ENCODE measurements around the gene ETV5. TPM values are rescaled to one million over a fixed set of nuclear protein-coding genes. Genes with fewer than 3 reads are reported as not detected.

Gene ETV5
- total RNA-seq: 10 to 100 TPM in 2 of 4 donors, 1 to 10 TPM in 2; 6.6 to 12.4 (median 9.5) TPM

DNA sequence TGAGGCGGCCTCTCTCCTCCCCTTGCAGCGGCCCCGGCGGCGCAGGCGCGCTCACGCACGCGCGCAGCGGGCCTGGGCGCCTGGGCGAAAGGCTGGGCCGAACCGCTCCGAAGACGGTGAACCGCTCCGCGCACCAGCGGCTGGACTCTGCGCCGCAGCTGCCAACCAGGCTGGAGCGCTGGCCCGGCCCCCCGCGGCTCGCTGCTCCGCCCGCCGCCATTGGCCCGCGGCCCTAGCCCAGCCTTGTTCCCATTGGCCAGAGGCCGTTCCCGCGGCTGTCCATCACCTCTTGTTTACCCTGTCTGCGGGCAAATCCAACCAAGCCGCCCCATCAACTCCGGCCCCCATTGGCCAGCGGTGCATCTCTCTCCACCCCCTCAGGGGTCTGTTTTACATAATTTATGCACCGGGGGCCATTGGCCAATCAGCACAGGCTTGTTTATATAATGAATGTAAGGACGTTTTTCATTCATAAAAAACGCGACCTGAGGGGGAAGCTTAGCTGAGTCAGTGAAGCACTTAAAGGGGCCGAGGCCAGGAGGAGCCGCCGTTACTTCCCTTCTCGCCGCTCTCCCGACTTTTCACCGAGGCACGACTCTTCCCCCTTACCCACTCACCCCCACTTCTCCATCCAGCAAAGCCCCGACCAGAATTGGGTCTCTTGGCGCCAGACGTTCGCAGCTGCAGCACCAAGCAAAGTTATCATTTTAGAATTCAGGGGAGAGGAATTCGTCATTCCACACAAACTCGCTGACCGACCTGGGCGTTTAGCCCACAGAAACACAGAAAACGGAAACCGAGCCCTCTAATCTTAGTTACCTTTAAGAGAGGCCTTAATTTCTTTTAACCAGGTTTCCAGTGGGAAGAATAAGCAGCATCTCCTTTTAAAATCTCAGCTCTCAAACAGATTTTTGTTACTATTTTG is at the start of gene ETV5:
Gene ETV5 (minus strand): TSS at position 149 of the 925 bp plus-strand sequence. CDS start 3,221 bp downstream, outside the sequence.
- intact Hi-C loops (cut with DNase I): loop anchor here (10.0 kb wide), 1 partner anchor 106 kb away; no protein-coding TSS in a partner anchor
- peak; percentile 100 for DNase-seq (ENCODE audit: extremely low spot score)
- Histone ChIP-seq H3K9me3 (no peaks in the 10 kb centered on the region), H3K27ac (replicated peaks in 1 of 4) (peak within 1 kb of the TSS; percentile 75 to 86 (median 83)), H3K4me3 (peak within 1 kb of the TSS; percentile 64 to 81 (median 72)), H3K27me3 (peaks cover 0 to 15% (median 0%) of the 10 kb centered on the region in 4 donors), H3K4me1 (peaks cover 21 to 44% (median 38%) of the 10 kb centered on the region in 4 donors), H3K36me3 (no peaks in the 10 kb centered on the region)
- WGBS: 3% methylated on average over 39 of the region's 63 CpGs
- TF ChIP-seq EP300 (IDR thresholded peaks at IDR 0.05): no peak
- peak; percentile 48 for TF ChIP-seq POLR2A (IDR thresholded peaks at IDR 0.05; ENCODE audit: low read depth)
- TF ChIP-seq, protein P1, sequence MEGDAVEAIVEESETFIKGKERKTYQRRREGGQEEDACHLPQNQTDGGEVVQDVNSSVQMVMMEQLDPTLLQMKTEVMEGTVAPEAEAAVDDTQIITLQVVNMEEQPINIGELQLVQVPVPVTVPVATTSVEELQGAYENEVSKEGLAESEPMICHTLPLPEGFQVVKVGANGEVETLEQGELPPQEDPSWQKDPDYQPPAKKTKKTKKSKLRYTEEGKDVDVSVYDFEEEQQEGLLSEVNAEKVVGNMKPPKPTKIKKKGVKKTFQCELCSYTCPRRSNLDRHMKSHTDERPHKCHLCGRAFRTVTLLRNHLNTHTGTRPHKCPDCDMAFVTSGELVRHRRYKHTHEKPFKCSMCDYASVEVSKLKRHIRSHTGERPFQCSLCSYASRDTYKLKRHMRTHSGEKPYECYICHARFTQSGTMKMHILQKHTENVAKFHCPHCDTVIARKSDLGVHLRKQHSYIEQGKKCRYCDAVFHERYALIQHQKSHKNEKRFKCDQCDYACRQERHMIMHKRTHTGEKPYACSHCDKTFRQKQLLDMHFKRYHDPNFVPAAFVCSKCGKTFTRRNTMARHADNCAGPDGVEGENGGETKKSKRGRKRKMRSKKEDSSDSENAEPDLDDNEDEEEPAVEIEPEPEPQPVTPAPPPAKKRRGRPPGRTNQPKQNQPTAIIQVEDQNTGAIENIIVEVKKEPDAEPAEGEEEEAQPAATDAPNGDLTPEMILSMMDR (IDR thresholded peaks at IDR 0.05): peak in 1 of 3 experiments; percentile 28
- TF ChIP-seq POLR2AphosphoS5 (IDR thresholded peaks at IDR 0.05): peak; percentile 83 to 86

DNA sequence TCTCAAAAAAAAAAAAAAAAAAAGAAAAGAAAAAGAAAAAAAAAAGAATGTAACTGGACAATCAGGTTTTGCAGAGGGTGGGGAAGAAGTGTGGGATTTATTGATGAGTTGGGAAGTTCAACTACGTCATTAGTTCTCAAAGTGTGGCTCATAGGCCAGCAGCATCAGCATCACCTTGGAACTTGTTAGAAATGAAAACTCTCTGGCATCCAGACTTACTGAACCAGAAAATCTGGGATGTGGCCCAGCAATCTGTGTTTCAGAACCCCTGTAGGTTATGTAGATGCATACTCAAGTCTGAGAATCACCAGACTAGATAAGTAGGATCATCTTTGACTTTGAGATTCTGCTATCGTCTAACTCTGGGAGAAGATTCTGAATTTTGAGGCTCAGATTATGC is 45.8 kb upstream of the ETV5 start:
- intact Hi-C loops (cut with DNase I): no loop called here
- H3K4me3 ChIP-seq: no peak overlapping the region

DNA sequence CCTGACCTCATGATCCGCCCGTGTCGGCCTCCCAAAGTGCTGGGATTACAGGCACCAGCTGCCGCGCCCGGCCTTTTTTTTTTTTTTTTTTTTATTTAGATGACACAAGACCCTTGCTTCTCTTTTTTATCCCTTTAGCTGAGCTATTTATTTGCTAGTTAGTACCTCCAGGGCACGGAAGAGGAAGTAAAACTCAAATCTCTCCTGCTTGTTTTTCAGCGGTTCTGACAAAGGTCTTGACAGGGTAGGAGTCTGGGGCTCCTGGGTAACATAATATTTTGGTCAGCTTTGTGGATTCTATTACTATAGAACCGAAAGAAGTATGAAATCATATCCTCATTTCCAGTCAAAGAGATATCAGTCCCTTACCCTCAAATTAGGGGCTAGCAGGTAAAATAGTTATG is 44.0 kb upstream of the ETV5 start:
- TF ChIP-seq POLR2AphosphoS5 (IDR thresholded peaks at IDR 0.05) (no peak), EP300 (IDR thresholded peaks at IDR 0.05) (no peak), POLR2A (IDR thresholded peaks at IDR 0.05; ENCODE audit: low read depth) (no peak)
- TF ChIP-seq, protein P1 (IDR thresholded peaks at IDR 0.05): no peak
- Histone ChIP-seq H3K27ac (replicated peaks in 1 of 4) (no peak overlapping the region), H3K4me3 (no peak overlapping the region), H3K9me3 (no peaks in the 10 kb centered on the region), H3K27me3 (no peaks in the 10 kb centered on the region), H3K4me1 (no peaks in the 10 kb centered on the region), H3K36me3 (peaks cover 15 to 70% (median 36%) of the 10 kb centered on the region in 4 donors)
- WGBS: 77% methylated on average over 9 of the region's 9 CpGs
- DNase-seq (ENCODE audit: extremely low spot score): no peak
- intact Hi-C loops (cut with DNase I): no loop called here

More for the DNA sequence above, 45.8 kb upstream of the ETV5 start:
- Histone ChIP-seq H3K27me3 (no peaks in the 10 kb centered on the region), H3K9me3 (no peaks in the 10 kb centered on the region), H3K36me3 (peaks cover 6 to 57% (median 30%) of the 10 kb centered on the region in 4 donors), H3K4me1 (no peaks in the 10 kb centered on the region), H3K27ac (replicated peaks in 1 of 4) (no peak overlapping the region)
- no peak for DNase-seq (ENCODE audit: extremely low spot score)
- TF ChIP-seq POLR2A (IDR thresholded peaks at IDR 0.05; ENCODE audit: low read depth) (no peak), EP300 (IDR thresholded peaks at IDR 0.05) (no peak), POLR2AphosphoS5 (IDR thresholded peaks at IDR 0.05) (no peak)
- TF ChIP-seq, protein P1 (IDR thresholded peaks at IDR 0.05): no peak
- WGBS: 89% methylated on average over 2 of the region's 2 CpGs

DNA sequence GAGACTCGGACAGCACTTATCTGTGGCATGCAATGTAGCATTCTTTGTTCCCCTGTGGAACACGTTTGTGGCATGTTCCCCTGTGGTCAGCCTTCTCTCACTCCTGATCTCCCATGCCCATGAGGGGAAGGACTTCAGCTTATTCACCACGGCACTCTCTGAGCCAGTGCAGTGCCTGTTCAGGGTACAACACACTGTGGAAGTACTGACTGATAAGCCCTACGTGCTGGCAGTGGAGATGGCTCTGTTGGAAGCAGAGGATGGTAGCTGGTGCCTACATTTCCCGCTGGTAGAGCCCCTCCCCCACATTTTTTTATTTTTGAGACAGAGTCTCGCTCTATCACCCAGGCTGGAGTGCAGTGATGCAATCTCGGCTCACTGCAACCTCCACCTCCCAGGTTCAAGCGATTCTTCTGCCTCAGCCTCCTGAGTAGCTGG is 43.5 kb upstream of the ETV5 start:
- Histone ChIP-seq H3K4me3 (no peak overlapping the region), H3K27ac (replicated peaks in 1 of 4) (no peak overlapping the region), H3K4me1 (no peaks in the 10 kb centered on the region), H3K36me3 (peaks cover 15 to 67% (median 36%) of the 10 kb centered on the region in 4 donors), H3K9me3 (no peaks in the 10 kb centered on the region), H3K27me3 (no peaks in the 10 kb centered on the region)
- WGBS: 78% methylated on average over 7 of the region's 8 CpGs
- TF ChIP-seq POLR2AphosphoS5 (IDR thresholded peaks at IDR 0.05): no peak
- no peak for TF ChIP-seq EP300 (IDR thresholded peaks at IDR 0.05)
- no peak for TF ChIP-seq POLR2A (IDR thresholded peaks at IDR 0.05; ENCODE audit: low read depth)
- TF ChIP-seq, protein P1 (IDR thresholded peaks at IDR 0.05): no peak
- no peak for DNase-seq (ENCODE audit: extremely low spot score)
- intact Hi-C loops (cut with DNase I): no loop called here
